Right lobe of liver (tissue), 6 donors: ENCODE results near the gene SPTLC3. TPM values are rescaled to one million over a fixed set of nuclear protein-coding genes. Genes with fewer than 3 reads are reported as not detected.

Experiments used
- ATAC-seq, 4 donors: fragments of 200-7000 bp; cut with Tn5 transposase; one replicate each; pipeline ENCODE4 v1.9.1; 2020; ENCODE audit warnings: mild to moderate bottlenecking in 4 of 4, moderate library complexity in 4 of 4
- DNase-seq, 3 donors: peaks; one replicate each; pipeline ENCODE4 v3.0.0-alpha.2; 2020
- H3K27ac ChIP-seq, 3 donors: fragments of 200-600 bp; one replicate each; pipeline ENCODE4 v1.8.0; 2022
- H3K27me3 ChIP-seq, 2 donors: fragments of 200-600 bp; one replicate each; pipeline ENCODE4 v1.8.0; 2022
- H3K36me3 ChIP-seq, 4 donors: fragments of 200-600 bp; sonication (generic) in 1 of 4; one replicate each; pipeline versions ENCODE4 v1.5.1 to v1.8.0; 2017 to 2022; ENCODE audit warnings: control low read depth in 1 of 4
- H3K4me1 ChIP-seq, 4 donors: fragments of 200-600 bp; sonication (generic) in 1 of 4; one replicate each; pipeline versions ENCODE4 v1.5.1 to v1.8.0; 2017 to 2022; ENCODE audit warnings: control low read depth in 1 of 4
- H3K4me3 ChIP-seq, 3 donors: fragments of 200-600 bp; one replicate each; pipeline ENCODE4 v1.8.0; 2022
- H3K9me3 ChIP-seq, 4 donors: fragments of 200-600 bp; sonication (generic) in 1 of 4; one replicate each; pipeline versions ENCODE4 v1.5.1 to v1.8.0; 2017 to 2022; ENCODE audit warnings: control low read depth in 1 of 4
- CTCF ChIP-seq, 4 donors: fragments of 200-600 bp in 3 of 4; fragments of 450-650 bp in 1 of 4; IDR thresholded peaks; one replicate each; pipeline versions ENCODE4 v1.5.1 to v1.8.0; 2016 to 2022; ENCODE audit warnings: antibody characterized with exemption in 4 of 4, mild to moderate bottlenecking in 2 of 4
- POLR2A ChIP-seq: fragments of 450-650 bp; IDR thresholded peaks from one replicate; pipeline ENCODE4 v1.6.1; 2017; ENCODE audit warnings: antibody characterized with exemption, mild to moderate bottlenecking
- WGBS: methylation state at CpG from one replicate; pipeline ENCODE4 v1.1.6; 2018; ENCODE audit warnings: low coverage, low lambda C conversion rate; ENCODE audit not compliant: insufficient coverage; ENCODE audit errors: missing lambda C conversion rate; 5-methylcytosine and 5-hydroxymethylcytosine counted together
- intact Hi-C, 2 donors: fragments of 100-400 bp; cut with DNase I; formaldehyde crosslinking; loops; one replicate each; pipeline versions ENCODE4 v1.11.2 to v1.14.1; 2022
- total RNA-seq, 6 experiments: library from RNA; depleted of rRNA in 2 of 6; stranded (reverse); fragments of >200 nt in 2 of 6; fragmentation: NEBNext Ultra II Directional in 3 of 6; extraction: Animal tissue kit (Norgen Biotek cat#: 25700) in 3 of 6; gene quantifications; one replicate each; pipeline versions ENCODE4 v1.1.0 to v1.2.4, GENCODE V29; 2016 to 2023
- donor health status: DM: no; HTN: yes; CAD: no.
- donor health status: DM: no; HTN: no; CAD: no.
- donor health status: DM: no; HTN: no; CAD: no.
- donor health status: DM: no; HTN: yes; CAD: no.
- donor health status: DM: no; HTN: yes; CAD: no.

SPTLC3 gene
- total RNA-seq, 6 experiments from 2014 or later: 16.4 to 25.6 (median 24.8) TPM

- ATAC-seq (no peak), DNase-seq (no peak)
- Histone ChIP-seq H3K4me1 (no peaks in the 10 kb centered on the region), H3K27me3 (no peaks in the 10 kb centered on the region), H3K27ac (no peak overlapping the region), H3K36me3 (peaks cover 0 to under 1% (median 0%) of the 10 kb centered on the region in 4 donors), H3K4me3 (no peak overlapping the region), H3K9me3 (no peaks in the 10 kb centered on the region)
- WGBS: 61% methylated on average over 2 of the region's 4 CpGs
- no peak for TF ChIP-seq POLR2A
- no peak for TF ChIP-seq CTCF (IDR thresholded peaks at IDR 0.05)
- intact Hi-C loops: no loop called here
Measured at GRCh38 chr20:13098720-13099355, 90.1 kb downstream of the SPTLC3 start.

GRCh38 chr20:13099676-13100075 lies 90.9 kb downstream of the SPTLC3 start:
- DNase-seq (no peak), ATAC-seq (no peak)
- no peaks in the 10 kb centered on the region for H3K27me3 ChIP-seq
- intact Hi-C loops: loop anchor here in 1 of 2 donors (5.0 kb wide), 1 partner anchor 132 kb away; no protein-coding TSS in a partner anchor
- H3K27ac ChIP-seq: no peak overlapping the region
- no peak overlapping the region for H3K4me3 ChIP-seq
- no peaks in the 10 kb centered on the region for H3K9me3 ChIP-seq
- no peaks in the 10 kb centered on the region for H3K36me3 ChIP-seq
- no peaks in the 10 kb centered on the region for H3K4me1 ChIP-seq
- TF ChIP-seq POLR2A: no peak
- TF ChIP-seq CTCF (IDR thresholded peaks at IDR 0.05): no peak

DNA sequence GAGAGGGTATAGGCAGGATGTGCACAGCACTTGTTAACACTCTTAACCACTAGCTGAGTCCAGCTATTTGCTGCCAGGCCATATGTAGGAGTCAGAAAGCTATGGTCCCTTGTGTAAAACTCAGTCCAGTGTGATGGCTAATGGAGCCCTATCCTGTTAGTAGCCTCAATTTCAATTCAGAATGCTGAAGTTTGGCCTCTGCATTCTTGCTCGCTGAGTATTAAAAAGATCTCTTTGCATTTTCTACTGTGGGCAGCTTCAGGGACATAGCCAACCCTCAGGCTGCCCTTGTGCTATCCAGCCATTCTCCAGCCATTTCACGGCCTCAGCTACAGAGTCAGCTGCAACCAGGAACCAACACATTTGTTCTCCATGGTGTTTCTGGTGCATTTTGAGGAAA lies 92.5 kb downstream of the SPTLC3 start:
- Histone ChIP-seq H3K36me3 (no peaks in the 10 kb centered on the region), H3K9me3 (no peaks in the 10 kb centered on the region), H3K4me3 (no peak overlapping the region), H3K27me3 (no peaks in the 10 kb centered on the region), H3K27ac (no peak overlapping the region), H3K4me1 (peaks cover 0 to 8% (median 2%) of the 10 kb centered on the region in 4 donors)
- DNase-seq (no peak), ATAC-seq (no peak)
- intact Hi-C loops: loop anchor here in 1 of 2 donors (5.0 kb wide), 1 partner anchor 134 kb away; no protein-coding TSS in a partner anchor
- TF ChIP-seq POLR2A (no peak), CTCF (IDR thresholded peaks at IDR 0.05) (no peak)
- 100% methylated on average over 1 of the region's 2 CpGs for WGBS

DNA sequence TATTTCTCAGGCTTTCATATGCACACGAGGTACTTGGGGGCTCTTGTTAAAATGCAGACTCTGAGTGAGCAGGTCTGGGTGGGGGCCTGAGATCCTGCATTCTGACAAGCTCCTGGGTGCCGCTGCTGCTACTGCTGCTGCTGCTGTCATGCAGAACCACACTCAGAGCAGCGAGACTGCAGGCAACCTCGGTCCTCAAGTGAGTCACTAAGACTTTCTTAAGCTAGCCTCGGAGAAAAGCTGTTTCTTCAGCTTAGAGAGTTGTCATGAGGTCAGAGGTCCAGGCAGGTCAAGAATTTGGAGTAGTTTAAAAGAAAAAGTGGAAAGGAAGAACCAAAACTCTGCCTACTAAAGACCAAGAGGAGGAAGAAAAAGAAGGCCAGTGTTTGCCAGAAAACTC lies 92.9 kb downstream of the SPTLC3 start:
- WGBS: 82% methylated on average over 5 of the region's 5 CpGs
- H3K4me3 ChIP-seq: no peak overlapping the region
- intact Hi-C loops: loop anchor here in 1 of 2 donors (5.0 kb wide), 1 partner anchor 134 kb away; no protein-coding TSS in a partner anchor
- H3K9me3 ChIP-seq: no peaks in the 10 kb centered on the region
- TF ChIP-seq CTCF (IDR thresholded peaks at IDR 0.05) (no peak), POLR2A (no peak)
- ATAC-seq (no peak), DNase-seq (no peak)
- H3K27me3 ChIP-seq: no peaks in the 10 kb centered on the region
- H3K4me1 ChIP-seq: peaks cover 0 to 9% (median 2%) of the 10 kb centered on the region in 4 donors
- no peak overlapping the region for H3K27ac ChIP-seq
- no peaks in the 10 kb centered on the region for H3K36me3 ChIP-seq
